HCT116 (cell line): ENCODE results near the gene CSNK1E. TPM values are rescaled to one million over a fixed set of nuclear protein-coding genes. Genes with fewer than 3 reads are reported as not detected.

Source experiments
- ATAC-seq: fragments of 200-7000 bp; cut with Tn5 transposase; 2 replicates; pipeline ENCODE4 v1.9.1; 2020; ENCODE audit warnings: mild to moderate bottlenecking, moderate library complexity
- BruUV-seq: library from RNA; stranded (reverse); fragments of 400-500 nt; replicated peaks from 2 replicates; lab custom pipeline; 2021; lab: Mats Ljungman, UMichigan
- CTCF ChIA-PET: fragments of 300-600 bp; sonication (Branson Sonifier 250); formaldehyde crosslinking; loops from one replicate; lab custom pipeline; 2021; ENCODE audit warnings: antibody characterized with exemption; lab: Charles Lee
- POLR2A ChIA-PET: fragments of 300-600, 350-600 bp; sonication (Branson Sonifier 250); formaldehyde crosslinking; loops from one replicate; lab custom pipeline; 2021; ENCODE audit warnings: antibody characterized with exemption; lab: Charles Lee
- RAD21 ChIA-PET, 2 experiments: fragments of 300-600 bp; sonication (Branson Sonifier 250); formaldehyde crosslinking; loops; one replicate each; lab custom pipeline; 2023; ENCODE audit warnings: low total read pairs in 2 of 2; ENCODE audit not compliant: uncharacterized antibody in 2 of 2, unreplicated experiment in 2 of 2, low non-redundant PET in 1 of 2; lab: Charles Lee
- DNase-seq: peaks from one replicate; pipeline ENCODE4 v3.0.0-alpha.2; 2010; ENCODE audit warnings: low read depth, low spot score
- H2AFZ ChIP-seq: fragments of 200-600 bp; shearing (Covaris generic), sonication (generic); 2 replicates; pipeline ENCODE4 v1.6.1; 2017; ENCODE audit warnings: low read depth, mixed run types, mixed read lengths, antibody characterized with exemption, low read length; ENCODE audit not compliant: poor library complexity, severe bottlenecking
- H3K27ac ChIP-seq: 2 replicates; pipeline ENCODE4 v1.5.1; 2012; ENCODE audit warnings: low read depth, low read length
- H3K27me3 ChIP-seq: fragments of 200-600 bp; sonication (generic); 2 replicates; pipeline ENCODE4 v1.6.1; 2016; ENCODE audit warnings: mixed run types, low read length, mixed read lengths; ENCODE audit not compliant: insufficient read depth
- H3K36me3 ChIP-seq, 2 experiments: fragments of 200-500 bp in 1 of 2; fragments of 200-600 bp in 1 of 2; sonication (Bioruptor generic) in 1 of 2; sonication (generic) in 1 of 2; 2 replicates each; pipeline versions ENCODE4 v1.5.1 to v1.6.1; 2014 to 2016; ENCODE audit warnings: low read length in 2 of 2, inconsistent platforms in 1 of 2, mixed read lengths in 1 of 2, mixed run types in 1 of 2; ENCODE audit not compliant: insufficient read depth in 2 of 2, control insufficient read depth in 1 of 2
- H3K4me1 ChIP-seq, 2 experiments: fragments of 200-600 bp in 1 of 2; sonication (generic) in 1 of 2; 2 replicates each; pipeline versions ENCODE4 v1.5.1 to v1.6.1; 2012 to 2017; ENCODE audit warnings: low read length in 2 of 2, inconsistent platforms in 1 of 2, mild to moderate bottlenecking in 1 of 2, mixed read lengths in 1 of 2, mixed run types in 1 of 2, moderate library complexity in 1 of 2; ENCODE audit not compliant: insufficient read depth in 2 of 2, control insufficient read depth in 1 of 2
- H3K4me2 ChIP-seq: fragments of 200-600 bp; sonication (generic); 2 replicates; pipeline ENCODE4 v1.6.1; 2017; ENCODE audit warnings: mixed run types, low read length, mixed read lengths
- H3K4me3 ChIP-seq, 2 experiments: fragments of 200-600 bp in 1 of 2; sonication (generic) in 1 of 2; replicated peaks in 1 of 2; 2 replicates each; pipeline ENCODE4 v1.5.1; 2011 to 2016; ENCODE audit warnings: low read length in 2 of 2, control low read depth in 1 of 2, low read depth in 1 of 2, mild to moderate bottlenecking in 1 of 2, mixed read lengths in 1 of 2, mixed run types in 1 of 2
- H3K79me2 ChIP-seq: fragments of 200-600 bp; sonication (generic); 2 replicates; pipeline ENCODE4 v1.6.1; 2017; ENCODE audit warnings: mild to moderate bottlenecking, mixed run types, low read length, moderate library complexity, mixed read lengths; ENCODE audit not compliant: insufficient read depth
- H3K9ac ChIP-seq: fragments of 200-600 bp; sonication (generic); 2 replicates; pipeline ENCODE4 v1.6.1; 2016; ENCODE audit warnings: low read length, mixed read lengths
- H3K9me2 ChIP-seq: fragments of 200-600 bp; sonication (generic), shearing (Covaris generic); 2 replicates; pipeline ENCODE4 v1.6.1; 2017; ENCODE audit warnings: mixed run types, mild to moderate bottlenecking, moderate library complexity; ENCODE audit not compliant: insufficient read depth
- H3K9me3 ChIP-seq, 2 experiments: fragments of 200-500 bp in 1 of 2; fragments of 200-600 bp in 1 of 2; sonication (Bioruptor generic) in 1 of 2; sonication (generic) in 1 of 2; 2 replicates each; pipeline ENCODE4 v1.6.1; 2014 to 2017; ENCODE audit warnings: low read length in 2 of 2, mixed read lengths in 2 of 2, inconsistent platforms in 1 of 2, low read depth in 1 of 2, mild to moderate bottlenecking in 1 of 2, mixed run types in 1 of 2, moderate library complexity in 1 of 2; ENCODE audit not compliant: control insufficient read depth in 1 of 2, insufficient read depth in 1 of 2
- H4K20me1 ChIP-seq: fragments of 200-600 bp; sonication (generic), shearing (Covaris generic); 2 replicates; pipeline ENCODE4 v1.6.1; 2017; ENCODE audit warnings: mixed run types, mild to moderate bottlenecking, moderate library complexity; ENCODE audit not compliant: insufficient read depth
- ATF3 ChIP-seq: IDR thresholded peaks from 2 replicates; pipeline ENCODE4 v1.6.1; 2012
- CBX3 ChIP-seq: IDR thresholded peaks from 2 replicates; pipeline ENCODE4 v1.6.1; 2012; ENCODE audit warnings: low read depth
- CEBPB ChIP-seq: IDR thresholded peaks from 2 replicates; pipeline ENCODE4 v1.6.1; 2012; ENCODE audit warnings: low read depth
- ELF1 ChIP-seq: IDR thresholded peaks from 2 replicates; pipeline ENCODE4 v1.6.1; 2012; ENCODE audit warnings: low read depth, borderline replicate concordance
- EZH2 ChIP-seq: fragments of 200-600 bp; sonication (generic); IDR thresholded peaks from 2 replicates; pipeline ENCODE4 v1.6.1; 2017; ENCODE audit warnings: antibody characterized with exemption, mixed run types
- FOSL1 ChIP-seq: IDR thresholded peaks from 2 replicates; pipeline ENCODE4 v1.6.1; 2012; ENCODE audit warnings: low read depth
- JUND ChIP-seq: IDR thresholded peaks from 2 replicates; pipeline ENCODE4 v1.6.1; 2012
- MAX ChIP-seq: IDR thresholded peaks from 2 replicates; pipeline ENCODE4 v1.6.1; 2012
- POLR2AphosphoS5 ChIP-seq: IDR thresholded peaks from 2 replicates; pipeline ENCODE4 v1.6.1; 2011; ENCODE audit warnings: mild to moderate bottlenecking, low read depth, low read length, moderate library complexity
- SP1 ChIP-seq: IDR thresholded peaks from 2 replicates; pipeline ENCODE4 v1.6.1; 2012; ENCODE audit warnings: low read depth
- SRF ChIP-seq: IDR thresholded peaks from 2 replicates; pipeline ENCODE4 v1.6.1; 2012; ENCODE audit warnings: low read depth
- YY1 ChIP-seq: IDR thresholded peaks from 2 replicates; pipeline ENCODE4 v1.6.1; 2011; ENCODE audit warnings: low read length, low read depth, moderate library complexity, mild to moderate bottlenecking; ENCODE audit not compliant: insufficient replicate concordance; ENCODE audit errors: extremely low read depth
- ZFX ChIP-seq: fragments of 450-650 bp; IDR thresholded peaks from 2 replicates; pipeline ENCODE4 v1.6.1; 2017
- intact Hi-C: fragments of 100-400 bp; cut with micrococcal nuclease; formaldehyde crosslinking; loops from 2 replicates; pipeline ENCODE4 v1.10.0; 2022
- total RNA-seq: library from RNA; stranded (reverse); gene quantifications from one replicate; pipeline ENCODE4 v1.2.1, GENCODE V29; 2021; ENCODE audit not compliant: unreplicated experiment
- TF ChIP-seq, protein P1 (sequence below): IDR thresholded peaks from 2 replicates; pipeline ENCODE4 v1.6.1; 2011; ENCODE audit warnings: mild to moderate bottlenecking, low read length, moderate library complexity; ENCODE audit not compliant: insufficient replicate concordance; ENCODE audit errors: extremely low read depth

The CSNK1E gene
- total RNA-seq, 1 experiment from 2014 or later = 190 TPM

DNA sequence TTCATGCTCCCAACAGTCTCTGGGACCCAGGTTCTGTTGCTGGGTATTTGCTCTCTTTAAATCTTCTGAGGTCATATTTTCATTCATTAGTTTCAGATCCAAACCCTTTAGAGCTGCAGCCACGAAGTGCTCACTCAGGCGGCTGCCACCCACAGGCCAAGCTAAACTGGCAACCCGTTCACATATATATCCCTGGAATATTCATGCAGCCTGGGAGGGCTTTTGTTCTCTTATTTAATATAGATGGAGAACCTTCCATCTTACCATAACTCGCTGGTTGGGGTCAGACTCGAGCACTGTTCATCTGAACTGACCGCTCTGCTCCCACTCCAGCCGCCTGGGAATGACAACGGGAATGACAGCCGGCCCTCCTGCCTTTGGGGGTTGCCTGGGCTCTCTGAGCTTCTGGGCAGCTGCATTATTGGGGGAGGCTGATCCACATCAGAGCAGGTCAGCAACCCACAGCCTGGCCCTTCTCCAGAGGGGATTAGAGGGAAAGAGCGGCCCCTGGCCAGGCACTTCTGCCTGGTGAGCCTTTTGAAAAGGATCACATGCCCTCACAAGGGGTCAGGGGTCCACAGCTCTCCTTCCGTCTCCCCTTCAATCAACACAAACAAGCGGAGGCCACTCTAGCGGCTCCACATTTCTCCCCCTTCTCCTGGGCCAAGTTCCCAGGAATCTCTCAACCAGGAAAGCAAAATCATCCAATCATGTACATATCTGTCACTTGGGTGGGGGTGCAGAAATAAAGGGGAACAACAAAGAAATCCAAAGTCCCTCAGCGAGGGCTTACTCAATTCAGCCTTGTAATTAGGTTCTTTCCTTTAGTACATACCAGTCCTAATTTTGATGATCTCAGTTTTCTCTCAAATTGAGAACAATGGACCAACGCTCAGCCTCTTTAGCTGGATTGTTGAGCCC is 56.2 kb downstream of the CSNK1E start:
- ATAC-seq (no peak), DNase-seq (no peak)
- ChIA-PET RAD21 (no interaction called here), POLR2A (no interaction called here), CTCF (no interaction called here)
- Histone ChIP-seq H3K9ac (no peak overlapping the region), H3K27ac (no peak overlapping the region), H3K9me2 (no peaks in the 10 kb centered on the region), H4K20me1 (peaks cover 4% of the 10 kb centered on the region; the same call in 1 of the 2 replicates), H3K4me2 (no peak overlapping the region), H3K79me2 (peaks cover 81% of the 10 kb centered on the region), H3K27me3 (no peaks in the 10 kb centered on the region), H3K36me3 (no peaks in the 10 kb centered on the region), H3K4me3 (no peak overlapping the region), H3K4me1 (peaks cover 5 to 6% of the 10 kb centered on the region in 2 experiments; a peak in 2 of 4 replicates), H2AFZ (no peak overlapping the region), H3K9me3 (no peaks in the 10 kb centered on the region)
- intact Hi-C loops = no loop called here
- no peak for TF ChIP-seq SRF
- no TSS peak for BruUV-seq

- ChIA-PET CTCF (no interaction called here), RAD21 (no interaction called here), POLR2A (no interaction called here)
- BruUV-seq = no TSS peak
- intact Hi-C loops = no loop called here
- Histone ChIP-seq H3K27me3 (no peaks in the 10 kb centered on the region), H3K9ac (no peak overlapping the region), H3K36me3 (no peaks in the 10 kb centered on the region), H3K27ac (no peak overlapping the region), H3K4me2 (no peak overlapping the region), H3K9me3 (no peaks in the 10 kb centered on the region), H4K20me1 (peaks cover 4% of the 10 kb centered on the region; the same call in 1 of the 2 replicates), H2AFZ (no peak overlapping the region), H3K4me3 (no peak overlapping the region), H3K4me1 (peaks cover 5 to 6% of the 10 kb centered on the region in 2 experiments; a peak in 2 of 4 replicates), H3K9me2 (no peaks in the 10 kb centered on the region), H3K79me2 (peaks cover 72% of the 10 kb centered on the region)
- TF ChIP-seq, protein P1, sequence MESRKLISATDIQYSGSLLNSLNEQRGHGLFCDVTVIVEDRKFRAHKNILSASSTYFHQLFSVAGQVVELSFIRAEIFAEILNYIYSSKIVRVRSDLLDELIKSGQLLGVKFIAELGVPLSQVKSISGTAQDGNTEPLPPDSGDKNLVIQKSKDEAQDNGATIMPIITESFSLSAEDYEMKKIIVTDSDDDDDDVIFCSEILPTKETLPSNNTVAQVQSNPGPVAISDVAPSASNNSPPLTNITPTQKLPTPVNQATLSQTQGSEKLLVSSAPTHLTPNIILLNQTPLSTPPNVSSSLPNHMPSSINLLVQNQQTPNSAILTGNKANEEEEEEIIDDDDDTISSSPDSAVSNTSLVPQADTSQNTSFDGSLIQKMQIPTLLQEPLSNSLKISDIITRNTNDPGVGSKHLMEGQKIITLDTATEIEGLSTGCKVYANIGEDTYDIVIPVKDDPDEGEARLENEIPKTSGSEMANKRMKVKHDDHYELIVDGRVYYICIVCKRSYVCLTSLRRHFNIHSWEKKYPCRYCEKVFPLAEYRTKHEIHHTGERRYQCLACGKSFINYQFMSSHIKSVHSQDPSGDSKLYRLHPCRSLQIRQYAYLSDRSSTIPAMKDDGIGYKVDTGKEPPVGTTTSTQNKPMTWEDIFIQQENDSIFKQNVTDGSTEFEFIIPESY = no peak
- TF ChIP-seq POLR2AphosphoS5 (no peak), ELF1 (no peak), FOSL1 (no peak), ZFX (no peak), YY1 (no peak), EZH2 (no peak), CEBPB (no peak), JUND (no peak), SP1 (no peak), ATF3 (no peak), MAX (no peak), CBX3 (no peak)
- ATAC-seq (no peak), DNase-seq (no peak)
These were observed 57.9 kb downstream of the CSNK1E start for GRCh38 chr22:38259370-38259769.
